Measurements from ENCODE around the gene RAPGEF1.

Gene RAPGEF1

GRCh38 chr9:131677444-131678180 lies 62.3 kb downstream of the RAPGEF1 start:
- no peaks in the 10 kb centered on the region for H3K36me3 ChIP-seq (ENCODE audit: control insufficient read depth in 2 of 2, insufficient read depth in 1 of 2, low read length in 2 of 2)
- peaks cover 29% of the 10 kb centered on the region for H3K4me1 ChIP-seq (ENCODE audit: control insufficient read depth, insufficient read depth, low read length)
- peak overlapping the region; percentile 54 for H3K27ac ChIP-seq (ENCODE audit: extremely low read depth, low read depth, low read length)
- ChIA-PET CTCF (interaction anchor here (0.6 to 3.3 kb wide), 14 partner anchors 13 to 591 kb away, joined by 3 to 22 read pairs (median 4); partner anchors contain the start of gene RAPGEF1), POLR2A (interaction anchor here (0.6 to 1.6 kb wide), 8 partner anchors 18 to 613 kb away, joined by 3 to 14 read pairs (median 3); partner anchors contain the start of gene RAPGEF1)
- TF ChIP-seq ZNF341 (tag by site-specific recombination; IDR thresholded peaks at IDR 0.05; ENCODE audit: low read depth) (no peak), EGR2 (tag by site-specific recombination; IDR thresholded peaks at IDR 0.05; ENCODE audit: low read depth) (no peak), BCL11A (tag by site-specific recombination; IDR thresholded peaks at IDR 0.05; ENCODE audit: low read depth) (no peak), ZNF600 (tag by site-specific recombination; IDR thresholded peaks at IDR 0.05) (0 out of 2 replicates have a peak, but pooled peaks have one; percentile 16), PRDM6 (tag by site-specific recombination; IDR thresholded peaks at IDR 0.05) (peak; percentile 53)
- H3K9me3 ChIP-seq (ENCODE audit: control insufficient read depth, insufficient read depth, low read depth, low read length) = no peaks in the 10 kb centered on the region
- H3K4me3 ChIP-seq (ENCODE audit: low read depth, low read length) = no peak overlapping the region

DNA sequence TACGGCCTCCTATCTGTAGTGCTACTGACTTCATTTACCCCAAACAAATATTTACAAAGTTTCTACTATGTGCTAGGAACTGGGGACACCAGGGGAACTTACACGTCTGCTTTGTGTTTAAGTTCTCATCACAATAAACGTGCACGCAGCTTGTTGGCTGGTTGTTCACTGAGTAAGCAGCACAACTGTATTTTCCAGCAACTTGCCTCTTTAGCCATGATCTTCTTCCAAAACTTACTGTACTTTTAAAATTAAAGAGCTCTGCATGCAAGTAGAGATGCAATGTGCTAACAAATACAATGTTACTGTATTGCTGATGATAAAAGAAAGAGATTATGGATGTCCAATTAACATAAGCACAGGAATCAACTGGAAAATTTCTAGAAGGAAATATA lies 62.8 kb downstream of the RAPGEF1 start:
- no peak for TF ChIP-seq ZNF785 (tag by site-specific recombination; IDR thresholded peaks at IDR 0.05)
- TF ChIP-seq KLF7 (tag by site-specific recombination; IDR thresholded peaks at IDR 0.05; ENCODE audit: borderline replicate concordance) = no peak
- no peak for TF ChIP-seq ZNF571 (tag by site-specific recombination; IDR thresholded peaks at IDR 0.05)
- TF ChIP-seq MZF1 (tag by site-specific recombination; IDR thresholded peaks at IDR 0.05; ENCODE audit: borderline replicate concordance) = no peak
- no peak for TF ChIP-seq ZNF843 (tag by site-specific recombination; IDR thresholded peaks at IDR 0.05)
- no peak for TF ChIP-seq ZNF473 (tag by site-specific recombination; IDR thresholded peaks at IDR 0.05)
- TF ChIP-seq YY1 (tag by site-specific recombination; IDR thresholded peaks at IDR 0.05) = no peak
- no peak for TF ChIP-seq ZNF169 (tag by site-specific recombination; IDR thresholded peaks at IDR 0.05)
- TF ChIP-seq ZNF133 (tag by site-specific recombination; IDR thresholded peaks at IDR 0.05) = no peak
- TF ChIP-seq ZNF19 (tag by site-specific recombination; IDR thresholded peaks at IDR 0.05; ENCODE audit: low read depth) = no peak
- TF ChIP-seq ZNF292 (tag by site-specific recombination; IDR thresholded peaks at IDR 0.05; ENCODE audit: borderline replicate concordance, low read depth) = no peak
- no peak for TF ChIP-seq ZNF138 (tag by site-specific recombination; IDR thresholded peaks at IDR 0.05; ENCODE audit: borderline replicate concordance)
- TF ChIP-seq, protein P1, sequence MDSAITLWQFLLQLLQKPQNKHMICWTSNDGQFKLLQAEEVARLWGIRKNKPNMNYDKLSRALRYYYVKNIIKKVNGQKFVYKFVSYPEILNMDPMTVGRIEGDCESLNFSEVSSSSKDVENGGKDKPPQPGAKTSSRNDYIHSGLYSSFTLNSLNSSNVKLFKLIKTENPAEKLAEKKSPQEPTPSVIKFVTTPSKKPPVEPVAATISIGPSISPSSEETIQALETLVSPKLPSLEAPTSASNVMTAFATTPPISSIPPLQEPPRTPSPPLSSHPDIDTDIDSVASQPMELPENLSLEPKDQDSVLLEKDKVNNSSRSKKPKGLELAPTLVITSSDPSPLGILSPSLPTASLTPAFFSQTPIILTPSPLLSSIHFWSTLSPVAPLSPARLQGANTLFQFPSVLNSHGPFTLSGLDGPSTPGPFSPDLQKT (IDR thresholded peaks at IDR 0.05; ENCODE audit: borderline replicate concordance, low read depth, low read length) = no peak
- Histone ChIP-seq H3K9me3 (ENCODE audit: control insufficient read depth, insufficient read depth, low read depth, low read length) (no peaks in the 10 kb centered on the region), H3K27ac (ENCODE audit: extremely low read depth, low read depth, low read length) (no peak overlapping the region), H3K4me1 (ENCODE audit: control insufficient read depth, insufficient read depth, low read length) (peaks cover 29% of the 10 kb centered on the region), H3K4me3 (ENCODE audit: low read depth, low read length) (no peak overlapping the region), H3K36me3 (ENCODE audit: control insufficient read depth in 2 of 2, insufficient read depth in 1 of 2, low read length in 2 of 2) (no peaks in the 10 kb centered on the region)
- ChIA-PET POLR2A (interaction anchor here (1.0 to 1.6 kb wide), 2 partner anchors 35 to 63 kb away, joined by 3 read pairs; partner anchors contain the start of gene RAPGEF1), CTCF (interaction anchor here (0.6 to 3.3 kb wide), 11 partner anchors 14 to 592 kb away, joined by 3 to 22 read pairs (median 5); partner anchors contain the start of gene RAPGEF1)

DNA sequence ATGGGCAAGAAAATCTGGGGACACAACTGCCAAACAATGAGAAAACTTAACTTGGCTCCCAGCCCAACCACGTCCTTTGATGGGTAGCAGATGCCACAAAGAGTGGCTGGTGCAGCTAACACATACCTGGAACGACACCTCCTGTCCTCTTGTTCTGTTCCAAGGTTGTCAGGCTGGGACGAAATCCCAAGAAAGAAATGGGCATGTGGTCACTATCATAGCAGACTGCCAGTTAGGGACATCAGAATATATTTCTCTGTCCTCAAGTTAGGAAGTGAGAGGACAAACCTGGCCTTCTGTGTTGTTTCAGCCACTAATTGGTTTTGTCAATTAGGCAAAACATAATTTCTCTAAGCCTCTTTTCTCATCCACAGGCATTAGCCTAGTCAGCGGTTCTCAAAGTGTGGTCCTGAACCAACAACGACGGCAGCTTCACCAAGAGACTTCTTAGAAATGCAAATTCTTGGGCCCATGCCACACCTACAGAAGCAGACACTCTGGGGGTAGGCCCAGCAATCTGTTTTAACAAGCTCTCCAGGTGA lies 63.4 kb downstream of the RAPGEF1 start:
- Histone ChIP-seq H3K4me1 (ENCODE audit: control insufficient read depth, insufficient read depth, low read length) (peaks cover 29% of the 10 kb centered on the region), H3K9me3 (ENCODE audit: control insufficient read depth, insufficient read depth, low read depth, low read length) (no peaks in the 10 kb centered on the region), H3K27ac (ENCODE audit: extremely low read depth, low read depth, low read length) (no peak overlapping the region), H3K4me3 (ENCODE audit: low read depth, low read length) (no peak overlapping the region), H3K36me3 (ENCODE audit: control insufficient read depth in 2 of 2, insufficient read depth in 1 of 2, low read length in 2 of 2) (no peaks in the 10 kb centered on the region)
- ChIA-PET CTCF (interaction anchor here (0.7 to 3.3 kb wide), 7 partner anchors 25 to 593 kb away, joined by 3 to 22 read pairs (median 5); partner anchors contain the start of gene RAPGEF1), POLR2A (interaction anchor here (1.0 kb wide), 1 partner anchor 35 kb away, joined by 3 read pairs; no protein-coding TSS in a partner anchor)
- TF ChIP-seq ZNF747 (tag by site-specific recombination; IDR thresholded peaks at IDR 0.05) (no peak), ZNF658 (tag by site-specific recombination; IDR thresholded peaks at IDR 0.05) (no peak), ZBTB20 (tag by site-specific recombination; IDR thresholded peaks at IDR 0.05) (0 out of 2 replicates have a peak, but pooled peaks have one; percentile 25), PRDM10 (tag by site-specific recombination; IDR thresholded peaks at IDR 0.05) (no peak)
